Liver (tissue), 3 donors: ENCODE measurements around the gene DNAJC8.

Source experiments
- FOXA2 ChIP-seq: IDR thresholded peaks from 2 replicates; pipeline ENCODE4 v1.6.1; 2016; ENCODE audit warnings: antibody characterized with exemption
- HNF4G ChIP-seq: IDR thresholded peaks from 2 replicates; pipeline ENCODE4 v1.6.1; 2016; ENCODE audit warnings: antibody characterized with exemption
- JUND ChIP-seq, 2 donors: IDR thresholded peaks; 2 replicates each; pipeline ENCODE4 v1.6.1; 2016; ENCODE audit warnings: antibody characterized with exemption in 2 of 2
- RAD21 ChIP-seq, 2 donors: IDR thresholded peaks; 2 replicates each; pipeline ENCODE4 v1.6.1; 2016; ENCODE audit warnings: antibody characterized with exemption in 2 of 2, mild to moderate bottlenecking in 2 of 2
- TAF1 ChIP-seq: conservative IDR thresholded peaks from 2 replicates; pipeline ENCODE4 v1.6.1; 2016; ENCODE audit warnings: antibody characterized with exemption, mild to moderate bottlenecking
- YY1 ChIP-seq: IDR thresholded peaks from 2 replicates; pipeline ENCODE4 v1.6.1; 2016; ENCODE audit warnings: antibody characterized with exemption, mild to moderate bottlenecking
- TF ChIP-seq, protein P1 (sequence below): fragments of 150-350 bp; IDR thresholded peaks from 2 replicates; pipeline ENCODE4 v1.5.1; 2017; ENCODE audit warnings: improper control_type of control experiment, low read depth, low read length; ENCODE audit not compliant: missing input control
- TF ChIP-seq, protein P2 (sequence below): IDR thresholded peaks from 2 replicates; pipeline ENCODE4 v1.6.1; 2016; ENCODE audit warnings: antibody characterized with exemption
- TF ChIP-seq, protein P3 (sequence below): IDR thresholded peaks from 2 replicates; pipeline ENCODE4 v1.6.1; 2016; ENCODE audit warnings: antibody characterized with exemption, mild to moderate bottlenecking
- TF ChIP-seq, protein P4 (sequence below): IDR thresholded peaks from 2 replicates; pipeline ENCODE4 v1.6.1; 2016; ENCODE audit warnings: antibody characterized with exemption
- donor health status: healthy.
- donor health status: healthy.

DNA sequence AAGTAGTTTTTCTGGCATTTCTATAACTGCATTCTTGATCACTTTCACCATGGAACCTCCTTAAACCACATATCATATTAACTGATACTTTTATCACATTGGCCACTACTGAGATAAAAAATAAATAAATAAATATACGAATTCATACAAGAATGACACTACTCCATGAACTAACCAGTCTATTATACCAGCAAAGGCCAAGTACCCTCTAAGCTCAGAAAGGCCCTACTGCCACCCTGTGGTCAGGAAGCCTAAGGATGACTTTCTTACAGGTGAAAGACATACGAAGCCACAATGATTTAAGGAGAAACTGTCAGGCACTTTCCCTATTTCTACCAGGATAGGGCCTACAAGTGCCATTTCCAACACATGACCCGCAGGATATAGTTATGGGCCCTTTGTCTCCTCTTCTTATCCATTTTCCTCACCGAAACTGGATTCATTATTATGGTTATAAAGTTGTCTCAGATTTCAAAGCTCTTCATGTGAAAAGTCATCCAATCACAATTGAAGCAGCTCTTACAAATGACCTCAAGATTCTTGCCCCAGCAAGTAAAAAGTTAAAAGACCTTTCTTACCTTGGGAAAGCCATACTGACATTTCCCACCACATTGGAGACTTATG is 23.9 kb downstream of the DNAJC8 start:
- TF ChIP-seq, protein P1, sequence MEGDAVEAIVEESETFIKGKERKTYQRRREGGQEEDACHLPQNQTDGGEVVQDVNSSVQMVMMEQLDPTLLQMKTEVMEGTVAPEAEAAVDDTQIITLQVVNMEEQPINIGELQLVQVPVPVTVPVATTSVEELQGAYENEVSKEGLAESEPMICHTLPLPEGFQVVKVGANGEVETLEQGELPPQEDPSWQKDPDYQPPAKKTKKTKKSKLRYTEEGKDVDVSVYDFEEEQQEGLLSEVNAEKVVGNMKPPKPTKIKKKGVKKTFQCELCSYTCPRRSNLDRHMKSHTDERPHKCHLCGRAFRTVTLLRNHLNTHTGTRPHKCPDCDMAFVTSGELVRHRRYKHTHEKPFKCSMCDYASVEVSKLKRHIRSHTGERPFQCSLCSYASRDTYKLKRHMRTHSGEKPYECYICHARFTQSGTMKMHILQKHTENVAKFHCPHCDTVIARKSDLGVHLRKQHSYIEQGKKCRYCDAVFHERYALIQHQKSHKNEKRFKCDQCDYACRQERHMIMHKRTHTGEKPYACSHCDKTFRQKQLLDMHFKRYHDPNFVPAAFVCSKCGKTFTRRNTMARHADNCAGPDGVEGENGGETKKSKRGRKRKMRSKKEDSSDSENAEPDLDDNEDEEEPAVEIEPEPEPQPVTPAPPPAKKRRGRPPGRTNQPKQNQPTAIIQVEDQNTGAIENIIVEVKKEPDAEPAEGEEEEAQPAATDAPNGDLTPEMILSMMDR = peak; percentile 59
- TF ChIP-seq TAF1 = no peak
- TF ChIP-seq JUND (IDR thresholded peaks at IDR 0.05) = no peak
- TF ChIP-seq YY1 = no peak
- TF ChIP-seq, protein P2, sequence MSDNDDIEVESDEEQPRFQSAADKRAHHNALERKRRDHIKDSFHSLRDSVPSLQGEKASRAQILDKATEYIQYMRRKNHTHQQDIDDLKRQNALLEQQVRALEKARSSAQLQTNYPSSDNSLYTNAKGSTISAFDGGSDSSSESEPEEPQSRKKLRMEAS = no peak
- TF ChIP-seq FOXA2 = no peak
- no peak for TF ChIP-seq HNF4G
- TF ChIP-seq, protein P3, sequence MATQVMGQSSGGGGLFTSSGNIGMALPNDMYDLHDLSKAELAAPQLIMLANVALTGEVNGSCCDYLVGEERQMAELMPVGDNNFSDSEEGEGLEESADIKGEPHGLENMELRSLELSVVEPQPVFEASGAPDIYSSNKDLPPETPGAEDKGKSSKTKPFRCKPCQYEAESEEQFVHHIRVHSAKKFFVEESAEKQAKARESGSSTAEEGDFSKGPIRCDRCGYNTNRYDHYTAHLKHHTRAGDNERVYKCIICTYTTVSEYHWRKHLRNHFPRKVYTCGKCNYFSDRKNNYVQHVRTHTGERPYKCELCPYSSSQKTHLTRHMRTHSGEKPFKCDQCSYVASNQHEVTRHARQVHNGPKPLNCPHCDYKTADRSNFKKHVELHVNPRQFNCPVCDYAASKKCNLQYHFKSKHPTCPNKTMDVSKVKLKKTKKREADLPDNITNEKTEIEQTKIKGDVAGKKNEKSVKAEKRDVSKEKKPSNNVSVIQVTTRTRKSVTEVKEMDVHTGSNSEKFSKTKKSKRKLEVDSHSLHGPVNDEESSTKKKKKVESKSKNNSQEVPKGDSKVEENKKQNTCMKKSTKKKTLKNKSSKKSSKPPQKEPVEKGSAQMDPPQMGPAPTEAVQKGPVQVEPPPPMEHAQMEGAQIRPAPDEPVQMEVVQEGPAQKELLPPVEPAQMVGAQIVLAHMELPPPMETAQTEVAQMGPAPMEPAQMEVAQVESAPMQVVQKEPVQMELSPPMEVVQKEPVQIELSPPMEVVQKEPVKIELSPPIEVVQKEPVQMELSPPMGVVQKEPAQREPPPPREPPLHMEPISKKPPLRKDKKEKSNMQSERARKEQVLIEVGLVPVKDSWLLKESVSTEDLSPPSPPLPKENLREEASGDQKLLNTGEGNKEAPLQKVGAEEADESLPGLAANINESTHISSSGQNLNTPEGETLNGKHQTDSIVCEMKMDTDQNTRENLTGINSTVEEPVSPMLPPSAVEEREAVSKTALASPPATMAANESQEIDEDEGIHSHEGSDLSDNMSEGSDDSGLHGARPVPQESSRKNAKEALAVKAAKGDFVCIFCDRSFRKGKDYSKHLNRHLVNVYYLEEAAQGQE = no peak
- TF ChIP-seq, protein P4, sequence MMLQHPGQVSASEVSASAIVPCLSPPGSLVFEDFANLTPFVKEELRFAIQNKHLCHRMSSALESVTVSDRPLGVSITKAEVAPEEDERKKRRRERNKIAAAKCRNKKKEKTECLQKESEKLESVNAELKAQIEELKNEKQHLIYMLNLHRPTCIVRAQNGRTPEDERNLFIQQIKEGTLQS = no peak
- peak; percentile 91 to 96 for TF ChIP-seq RAD21 (IDR thresholded peaks at IDR 0.05)
